Stimulated activated CD4-positive, alpha-beta T cell treated with anti-CD3 and anti-CD28 coated beads, Interleukin-1b, Interleukin-23, amount 100 ng/mL, for 4 hours (primary cell): Measurements from ENCODE around the gene TES.

ENCODE experiments used
- DNase-seq, 2 donors: peaks; one replicate each; pipeline ENCODE4 v3.0.0-alpha.2; 2020; ENCODE audit warnings: low read depth in 2 of 2

Gene TES

GRCh38 chr7:116193329-116194087 is 16.8 kb upstream of the TES start:
- no peak for DNase-seq

GRCh38 chr7:116194115-116194514 is 16.2 kb upstream of the TES start:
- no peak for DNase-seq

- DNase-seq: no peak
These were observed 14.9 kb upstream of the TES start for GRCh38 chr7:116195451-116195850.

GRCh38 chr7:116196947-116197346 is 13.4 kb upstream of the TES start:
- no peak for DNase-seq

GRCh38 chr7:116197360-116197759 is 13.0 kb upstream of the TES start:
- no peak for DNase-seq

GRCh38 chr7:116198748-116199410 is 11.5 kb upstream of the TES start:
- no peak for DNase-seq

GRCh38 chr7:116200963-116201362 is 9.4 kb upstream of the TES start:
- no peak for DNase-seq

GRCh38 chr7:116206141-116206540 is 4.2 kb upstream of the TES start:
- DNase-seq: no peak

GRCh38 chr7:116208919-116209318 is 1.4 kb upstream of the TES start:
- no peak for DNase-seq

- DNase-seq: no peak
These were observed 723 bp upstream of the TES start for GRCh38 chr7:116209561-116210070.

GRCh38 chr7:116211006-116211912 is 920 bp downstream of the TES start:
- DNase-seq: peak; percentile 48 to 53

- DNase-seq: no peak
These were observed 1.7 kb downstream of the TES start for GRCh38 chr7:116211913-116212596.

- DNase-seq: no peak
These were observed 2.5 kb downstream of the TES start for GRCh38 chr7:116212869-116213268.

GRCh38 chr7:116213361-116214130 is 3.2 kb downstream of the TES start:
- no peak for DNase-seq

GRCh38 chr7:116214921-116215320 is 4.6 kb downstream of the TES start:
- DNase-seq: no peak

GRCh38 chr7:116215551-116215950 is 5.2 kb downstream of the TES start:
- DNase-seq: no peak

GRCh38 chr7:116216956-116217571 is 6.7 kb downstream of the TES start:
- DNase-seq: no peak

GRCh38 chr7:116218051-116218645 is 7.8 kb downstream of the TES start:
- no peak for DNase-seq

GRCh38 chr7:116218747-116219146 is 8.4 kb downstream of the TES start:
- DNase-seq: no peak

GRCh38 chr7:116219288-116219687 is 8.9 kb downstream of the TES start:
- DNase-seq: no peak
